Hypothalamus (tissue), 51 donors: ENCODE results near the gene ALPL.

Experiments used
- DNase-seq, 51 donors: peaks; one replicate each; lab custom pipeline; 2025; lab: John Stamatoyannopoulos, UW

Gene ALPL

GRCh38 chr1:21574466-21575151, 65.4 kb downstream of the ALPL start:
- DNase-seq, result peak in 13 of 51 donors; percentile 11 to 44 (median 21)

- no peak for DNase-seq
These were observed 66.2 kb downstream of the ALPL start for GRCh38 chr1:21575351-21575942.

- no peak for DNase-seq
These were observed 67.0 kb downstream of the ALPL start for GRCh38 chr1:21576031-21576797.

DNA sequence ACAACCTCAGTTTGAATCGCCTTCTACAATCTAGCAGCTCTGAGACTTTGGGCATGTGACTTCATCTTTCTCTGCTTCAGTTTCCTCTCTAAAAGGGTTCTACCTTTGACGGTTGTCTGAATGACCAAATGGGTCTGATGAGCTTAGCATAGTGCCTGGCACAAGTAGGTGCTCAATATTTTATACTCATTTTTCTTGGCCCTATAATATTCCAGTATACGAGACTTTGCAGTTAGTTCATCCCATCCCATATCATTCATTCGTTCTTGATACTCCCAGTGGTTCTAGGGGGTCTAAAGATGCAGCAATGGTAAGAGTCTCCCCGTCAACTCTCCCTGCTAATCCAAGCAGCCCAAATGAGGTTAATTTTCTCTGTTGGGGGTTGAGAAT, 67.6 kb downstream of the ALPL start:
- no peak for DNase-seq

- DNase-seq, result peak in 2 of 51 donors; percentile 14 to 21
These were observed 68.1 kb downstream of the ALPL start for GRCh38 chr1:21577324-21577723.

- no peak for DNase-seq
These were observed 68.7 kb downstream of the ALPL start for GRCh38 chr1:21577933-21578332.

DNA sequence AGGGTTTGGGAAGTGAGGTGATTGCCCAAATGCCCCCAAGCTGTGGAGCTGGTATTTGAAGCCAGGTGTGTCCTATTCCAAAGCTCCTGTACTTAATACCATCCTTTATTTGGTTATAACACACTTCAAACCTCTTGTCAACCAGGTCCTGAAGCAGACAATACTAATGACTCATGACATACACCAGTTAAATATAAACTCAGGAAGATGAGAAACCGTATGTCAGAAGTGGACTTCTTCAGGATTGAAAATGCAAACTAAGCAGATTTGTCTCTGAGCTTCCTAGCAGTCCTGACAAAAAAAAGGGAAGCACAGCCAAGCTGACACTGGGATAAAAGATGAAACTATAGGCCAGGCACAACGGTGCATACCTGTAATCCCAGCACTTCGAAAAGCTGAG, 70.6 kb downstream of the ALPL start:
- no peak for DNase-seq

DNA sequence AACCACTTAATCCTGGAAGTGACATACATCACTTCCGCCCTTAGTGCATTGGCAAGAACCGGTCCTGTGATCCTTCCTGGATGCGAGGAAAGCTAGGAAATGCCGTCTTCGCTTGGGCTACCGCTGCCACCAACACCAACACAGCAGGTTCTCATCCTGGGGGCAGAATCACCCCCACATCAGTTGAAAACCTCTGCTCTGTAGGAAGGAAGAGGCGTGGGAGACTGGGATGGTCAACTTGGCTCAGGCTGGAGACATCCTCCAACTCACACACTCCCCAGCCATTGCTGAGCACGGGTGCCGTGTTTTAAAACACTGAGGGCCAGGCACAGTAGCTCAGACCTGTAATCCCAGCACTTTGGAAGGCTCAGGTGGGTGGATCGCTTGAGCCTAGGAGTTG, 74.9 kb downstream of the ALPL start:
- DNase-seq, result no peak

DNA sequence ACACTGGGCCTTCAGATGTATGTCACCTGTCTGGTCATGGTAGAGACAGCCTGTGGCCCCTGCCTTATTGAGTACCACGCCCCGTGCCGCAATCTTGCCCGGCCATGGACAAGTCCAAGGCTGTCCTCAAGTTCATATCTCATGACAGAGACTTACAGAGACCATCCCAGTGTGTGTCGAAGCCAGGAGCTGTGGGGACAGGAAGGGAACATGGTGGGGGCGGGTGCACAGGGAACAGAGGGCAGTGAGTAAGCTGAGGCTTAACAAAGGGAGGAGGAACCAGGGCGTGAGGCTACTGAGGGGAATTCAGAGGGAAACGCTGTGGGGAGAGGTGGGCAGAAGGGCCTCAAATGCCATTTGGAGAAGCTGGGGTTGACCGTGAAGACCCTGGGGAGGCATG, 75.8 kb downstream of the ALPL start:
- no peak for DNase-seq

GRCh38 chr1:21586222-21586621, 77.0 kb downstream of the ALPL start:
- no peak for DNase-seq

GRCh38 chr1:21586846-21587601, 77.8 kb downstream of the ALPL start:
- DNase-seq, result peak in 3 of 51 donors; percentile 15 to 34 (median 18)

- DNase-seq, result no peak
These were observed 78.4 kb downstream of the ALPL start for GRCh38 chr1:21587602-21587953.

DNA sequence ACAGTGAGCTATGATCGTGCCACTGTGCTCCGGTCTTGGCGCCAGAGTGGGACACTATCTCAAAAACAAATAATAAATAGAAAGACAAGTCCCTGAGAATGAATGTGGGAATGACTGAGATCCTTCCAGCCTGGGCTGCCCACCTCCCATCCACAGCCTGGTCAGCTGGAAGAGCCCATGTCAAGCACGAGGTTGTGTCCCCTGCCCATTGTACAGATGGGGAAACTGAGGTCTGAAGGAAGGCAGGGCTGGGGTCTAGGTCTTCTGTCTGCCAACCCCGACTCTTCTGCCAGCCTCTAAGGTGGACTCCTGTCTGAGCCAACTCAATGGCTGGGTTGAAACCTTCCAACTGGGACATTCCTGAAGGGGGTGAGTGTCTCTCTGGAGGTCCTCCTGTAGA, 80.4 kb downstream of the ALPL start:
- DNase-seq, result no peak

GRCh38 chr1:21590126-21590880, 81.1 kb downstream of the ALPL start:
- DNase-seq, result peak in 9 of 51 donors; percentile 1 to 45 (median 13)

DNA sequence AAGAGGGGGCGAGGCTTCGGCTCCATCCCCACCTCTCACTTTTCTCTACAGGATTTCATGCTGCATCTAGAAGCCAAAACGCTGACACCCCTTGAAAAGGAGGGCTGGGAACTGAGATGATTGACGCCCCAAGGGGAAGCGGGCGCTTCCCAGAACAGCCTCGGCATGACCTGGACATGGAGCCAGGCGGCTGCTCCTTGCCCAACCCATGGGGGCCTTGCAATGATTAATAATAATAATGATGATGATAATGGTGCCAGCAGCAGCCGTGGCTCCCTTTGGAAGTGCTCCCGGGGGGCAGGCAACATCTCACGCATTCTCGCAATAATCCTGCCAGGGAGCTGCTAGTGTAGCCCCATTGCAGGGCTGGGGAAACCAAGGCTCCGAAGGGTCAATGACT, 81.7 kb downstream of the ALPL start:
- no peak for DNase-seq

- DNase-seq, result no peak
These were observed 83.1 kb downstream of the ALPL start for GRCh38 chr1:21592086-21592865.

GRCh38 chr1:21593231-21593630, 84.0 kb downstream of the ALPL start:
- DNase-seq, result no peak

- DNase-seq, result no peak
These were observed 85.3 kb downstream of the ALPL start for GRCh38 chr1:21594501-21594900.
